ENCODE data around the gene CYP24A1. TPM values are rescaled to one million over a fixed set of nuclear protein-coding genes. Genes with fewer than 3 reads are reported as not detected.

CYP24A1 gene
- total and polyA plus RNA-seq, 2 of the 8 experiments (the other 6 are each of a cell fraction or from before 2014, with no cell fraction given), result not detected

GRCh38 chr20:54123587-54124180, 50.1 kb downstream of the CYP24A1 start:
- no peaks in the 10 kb centered on the region for H3K79me1 ChIP-seq (ENCODE audit: low read depth, low read length)
- H3K18ac ChIP-seq (ENCODE audit: extremely low read depth, low read length), result no peak overlapping the region
- no peaks in the 10 kb centered on the region for H4K20me1 ChIP-seq (replicated peaks in 1 of 2; ENCODE audit: control insufficient read depth in 1 of 2, insufficient read depth in 2 of 2, low read length in 2 of 2)
- H2BK12ac ChIP-seq (ENCODE audit: low read depth, low read length), result peak overlapping the region; percentile 62; the same call in 1 of the 2 replicates
- DNase-seq (ENCODE audit: low read depth in 1 of 2, low spot score in 2 of 2) (peak; percentile 51 to 79), FAIRE-seq (no peak)
- POLR2A ChIA-PET (ENCODE audit: partially characterized antibody), result no interaction called here
- no peaks in the 10 kb centered on the region for H3K36me3 ChIP-seq (ENCODE audit: control insufficient read depth in 2 of 4, insufficient read depth in 4 of 4, low read length in 3 of 4)
- no peak overlapping the region; the same call in 1 of the 2 replicates for H3K27ac ChIP-seq (ENCODE audit: low read depth, low read length)
- no peak overlapping the region for H4K8ac ChIP-seq (ENCODE audit: extremely low read depth, insufficient read depth, low read length)
- no peak overlapping the region for H2AK5ac ChIP-seq (ENCODE audit: low read depth, low read length)
- no peaks in the 10 kb centered on the region for H3K27me3 ChIP-seq (replicated peaks in 1 of 4; ENCODE audit: control insufficient read depth in 3 of 4, extremely low read depth in 1 of 4, insufficient read depth in 3 of 4, low read length in 3 of 4)
- no peaks in the 10 kb centered on the region for H3K79me2 ChIP-seq (ENCODE audit: control insufficient read depth in 1 of 2, insufficient read depth in 2 of 2, low read length in 2 of 2)
- peak overlapping the region; percentile 40; the same call in 1 of the 2 replicates for H2BK15ac ChIP-seq (ENCODE audit: low read length)
- H3K56ac ChIP-seq (replicated peaks; ENCODE audit: insufficient read length, low read depth, low read length), result no peak overlapping the region
- H2BK20ac ChIP-seq (ENCODE audit: low read length), result no peak overlapping the region
- no peak overlapping the region for H3K23ac ChIP-seq (ENCODE audit: insufficient read length)
- H3K4me2 ChIP-seq (ENCODE audit: insufficient read depth in 1 of 2, low read depth in 2 of 2, low read length in 2 of 2), result peak overlapping the region in 1 of 2 experiments; percentile 40; a peak in 1 of 4 replicates
- no peak overlapping the region for H3K4ac ChIP-seq (replicated peaks; ENCODE audit: insufficient read length, low read depth, low read length)
- H3K9me3 ChIP-seq (ENCODE audit: insufficient read depth in 2 of 2, low read depth in 1 of 2, low read length in 1 of 2), result no peaks in the 10 kb centered on the region
- no peak overlapping the region for H4K91ac ChIP-seq (replicated peaks; ENCODE audit: insufficient read length, low read length)
- 55% methylated on average over 11 of the region's 11 CpGs; no CpG with 5 or more reads in 1 of the 2 experiments for WGBS, 2 experiments (ENCODE audit: extremely low coverage in 1 of 2, insufficient coverage in 1 of 2, insufficient read length in 1 of 2, insufficient replicate concordance in 2 of 2, low coverage in 1 of 2, low lambda C conversion rate in 2 of 2, missing lambda C conversion rate in 1 of 2)
- no peaks in the 10 kb centered on the region for H3K23me2 ChIP-seq (ENCODE audit: low read depth, low read length)
- no peak overlapping the region for H3K14ac ChIP-seq (ENCODE audit: insufficient read length)
- H3K9ac ChIP-seq (replicated peaks in 1 of 4; ENCODE audit: extremely low read depth in 1 of 4, low read depth in 3 of 4, low read length in 3 of 4), result no peak overlapping the region
- no peak overlapping the region; the same call in 1 of the 2 replicates for H2BK5ac ChIP-seq (ENCODE audit: low read depth, low read length)
- CTCF ChIA-PET (ENCODE audit: partially characterized antibody), result interaction anchor here (1.1 kb wide), 1 partner anchor 23 kb away, joined by 3 read pairs; no protein-coding TSS in a partner anchor
- peaks cover 0 to 6% (median 2%) of the 10 kb centered on the region in 4 experiments; a peak in 4 of 7 replicates for H3K4me1 ChIP-seq (replicated peaks in 1 of 4; ENCODE audit: control insufficient read depth in 3 of 4, insufficient read depth in 4 of 4, low read length in 3 of 4)
- TF ChIP-seq EP300 (IDR thresholded peaks at IDR 0.05; ENCODE audit: borderline replicate concordance in 1 of 2, low read depth in 2 of 2, low read length in 2 of 2) (0 out of 3 replicates have a peak, but pooled peaks of 1 of the 2 experiments have one; percentile 52), BACH1 (IDR thresholded peaks at IDR 0.05; ENCODE audit: low read length) (peak; percentile 74), CTBP2 (IDR thresholded peaks at IDR 0.05; ENCODE audit: borderline replicate concordance, insufficient read depth, insufficient read length, low read length) (no peak), TEAD4 (IDR thresholded peaks at IDR 0.05; ENCODE audit: low read depth, low read length) (peak; percentile 74; the same call in 1 of the 2 replicates), SP1 (IDR thresholded peaks at IDR 0.05; ENCODE audit: low read depth, low read length) (0 out of 2 replicates have a peak, but pooled peaks have one; percentile 18), MAFK (IDR thresholded peaks at IDR 0.05; ENCODE audit: low read depth, low read length) (peak; percentile 70; the same call in 1 of the 2 replicates)
- H3K4me3 ChIP-seq (ENCODE audit: extremely low read depth in 1 of 4, insufficient read depth in 2 of 4, low read depth in 3 of 4, low read length in 4 of 4), result no peak overlapping the region
- no peak overlapping the region for H2BK120ac ChIP-seq (replicated peaks; ENCODE audit: low read depth, low read length)
- H4K5ac ChIP-seq (ENCODE audit: insufficient read length, low read depth, low read length), result no peak overlapping the region
- H2AFZ ChIP-seq (ENCODE audit: low read length), result peak overlapping the region; percentile 92
